Left lung (tissue), 10 donors: ENCODE measurements around the gene SMAD7. TPM values are rescaled to one million over a fixed set of nuclear protein-coding genes. Genes with fewer than 3 reads are reported as not detected.
A peak's percentile ranks its signal among the peaks of the same experiment; 100 is the strongest.

Experiments used
- ATAC-seq: fragments of 200-7000 bp; cut with Tn5 transposase; one replicate; pipeline ENCODE4 v1.9.1; 2020; ENCODE audit warnings: moderate library complexity
- DNase-seq, 4 donors: peaks; one replicate each; pipeline ENCODE4 v3.0.0-alpha.2; 2013 to 2020
- H3K27ac ChIP-seq, 2 donors: fragments of 200-600 bp; sonication (generic) in 1 of 2; one replicate each; pipeline versions ENCODE4 v1.5.0 to v1.8.0; 2020 to 2021
- H3K27me3 ChIP-seq, 2 donors: fragments of 200-600 bp; sonication (generic) in 1 of 2; one replicate each; pipeline versions ENCODE4 v1.5.0 to v1.8.0; 2020 to 2021
- H3K36me3 ChIP-seq, 2 donors: fragments of 200-600 bp; sonication (generic) in 1 of 2; one replicate each; pipeline versions ENCODE4 v1.5.0 to v1.8.0; 2020 to 2021
- H3K4me1 ChIP-seq, 2 donors: fragments of 200-600 bp; one replicate each; pipeline ENCODE4 v1.8.0; 2021
- H3K4me3 ChIP-seq, 2 donors: fragments of 200-600 bp; sonication (generic) in 1 of 2; one replicate each; pipeline versions ENCODE4 v1.5.0 to v1.8.0; 2020 to 2021; ENCODE audit warnings: mild to moderate bottlenecking in 1 of 2
- H3K9me3 ChIP-seq, 2 donors: fragments of 200-600 bp; sonication (generic) in 1 of 2; one replicate each; pipeline versions ENCODE4 v1.5.0 to v1.8.0; 2020 to 2021
- intact Hi-C, 2 donors: fragments of 100-400 bp; cut with DNase I; formaldehyde crosslinking; loops; one replicate each; pipeline versions ENCODE4 v1.11.2 to v1.14.2; 2022
- polyA plus RNA-seq, 6 donors: library from polyadenylated mRNA; unstranded; fragments of 120-200 nt; gene quantifications; one replicate each; pipeline ENCODE4 v1.2.1, GENCODE V29; 2013; ENCODE audit not compliant: insufficient read length in 6 of 6
- total RNA-seq, 2 donors: library from RNA; stranded (reverse); fragmentation: NEBNext Ultra II Directional; extraction: Animal tissue kit (Norgen Biotek cat#: 25700); gene quantifications; one replicate each; pipeline ENCODE4 v1.2.1, GENCODE V29; 2021
- TF ChIP-seq, protein P1 (sequence below), 2 donors: fragments of 200-600 bp; sonication (generic) in 1 of 2; IDR thresholded peaks; one replicate each; pipeline versions ENCODE4 v1.5.0 to v1.8.0; 2021; ENCODE audit warnings: antibody characterized with exemption in 2 of 2
- donor health status: DM: no; HTN: yes; CAD: no.
- donor health status: DM: no; HTN: no; CAD: no.

SMAD7 gene
- total and polyA plus RNA-seq, 8 donors = 43.3 to 71.2 (median 61.9) TPM

DNA sequence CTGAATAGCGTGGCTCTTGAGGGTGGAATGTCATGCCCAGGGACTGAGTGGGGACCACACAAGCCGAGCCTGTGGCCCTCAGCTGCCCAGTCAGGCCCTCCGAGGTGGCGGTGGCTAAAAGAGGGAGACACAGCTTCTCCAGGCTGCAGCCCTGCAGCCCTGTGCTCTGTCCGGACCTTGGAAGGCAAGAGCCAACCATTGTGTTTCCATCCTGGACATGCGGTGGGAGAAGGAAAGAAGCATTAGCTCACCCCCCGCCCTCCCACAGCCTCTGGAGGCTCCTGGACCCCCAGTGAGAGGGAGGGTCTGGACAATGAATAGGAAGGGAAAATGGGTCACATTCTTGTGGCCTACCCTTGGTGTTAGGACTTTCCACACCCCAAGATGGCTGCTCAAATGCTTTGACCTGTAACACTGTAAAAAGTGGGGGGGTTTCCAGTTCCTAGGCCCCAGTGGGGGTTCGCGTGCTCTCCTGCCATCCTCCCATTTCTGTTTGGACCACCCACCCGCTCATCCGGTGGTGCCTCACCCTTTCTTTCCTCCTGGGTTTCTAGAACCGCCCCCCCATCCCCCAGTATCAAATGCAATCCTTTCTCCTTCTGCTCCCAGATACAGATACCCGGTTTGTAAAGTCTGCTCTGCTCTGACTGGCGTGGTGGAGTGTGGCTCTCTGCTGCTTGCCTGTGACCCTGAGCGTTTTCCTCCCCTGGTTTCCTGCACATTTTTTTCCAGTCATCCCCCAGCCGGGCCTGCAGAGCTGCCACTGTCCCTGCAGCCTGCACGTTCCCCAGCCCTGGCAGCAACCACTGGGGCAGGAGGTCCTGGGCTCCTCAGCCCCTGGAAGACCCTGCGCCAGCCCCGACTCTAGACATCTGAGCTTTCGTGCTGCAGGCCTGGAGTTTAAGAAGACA, 36.3 kb upstream of the SMAD7 start:
- TF ChIP-seq, protein P1, sequence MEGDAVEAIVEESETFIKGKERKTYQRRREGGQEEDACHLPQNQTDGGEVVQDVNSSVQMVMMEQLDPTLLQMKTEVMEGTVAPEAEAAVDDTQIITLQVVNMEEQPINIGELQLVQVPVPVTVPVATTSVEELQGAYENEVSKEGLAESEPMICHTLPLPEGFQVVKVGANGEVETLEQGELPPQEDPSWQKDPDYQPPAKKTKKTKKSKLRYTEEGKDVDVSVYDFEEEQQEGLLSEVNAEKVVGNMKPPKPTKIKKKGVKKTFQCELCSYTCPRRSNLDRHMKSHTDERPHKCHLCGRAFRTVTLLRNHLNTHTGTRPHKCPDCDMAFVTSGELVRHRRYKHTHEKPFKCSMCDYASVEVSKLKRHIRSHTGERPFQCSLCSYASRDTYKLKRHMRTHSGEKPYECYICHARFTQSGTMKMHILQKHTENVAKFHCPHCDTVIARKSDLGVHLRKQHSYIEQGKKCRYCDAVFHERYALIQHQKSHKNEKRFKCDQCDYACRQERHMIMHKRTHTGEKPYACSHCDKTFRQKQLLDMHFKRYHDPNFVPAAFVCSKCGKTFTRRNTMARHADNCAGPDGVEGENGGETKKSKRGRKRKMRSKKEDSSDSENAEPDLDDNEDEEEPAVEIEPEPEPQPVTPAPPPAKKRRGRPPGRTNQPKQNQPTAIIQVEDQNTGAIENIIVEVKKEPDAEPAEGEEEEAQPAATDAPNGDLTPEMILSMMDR (IDR thresholded peaks at IDR 0.05) = no peak
- no peaks in the 10 kb centered on the region for H3K9me3 ChIP-seq
- H3K36me3 ChIP-seq = no peaks in the 10 kb centered on the region
- no peak for ATAC-seq
- H3K27ac ChIP-seq = no peak overlapping the region
- no peak overlapping the region for H3K4me3 ChIP-seq
- H3K27me3 ChIP-seq = no peaks in the 10 kb centered on the region
- DNase-seq = peak in 1 of 4 donors; percentile 29
- H3K4me1 ChIP-seq = peaks cover 2 to 32% of the 10 kb centered on the region in 2 donors
- intact Hi-C loops = no loop called here

DNA sequence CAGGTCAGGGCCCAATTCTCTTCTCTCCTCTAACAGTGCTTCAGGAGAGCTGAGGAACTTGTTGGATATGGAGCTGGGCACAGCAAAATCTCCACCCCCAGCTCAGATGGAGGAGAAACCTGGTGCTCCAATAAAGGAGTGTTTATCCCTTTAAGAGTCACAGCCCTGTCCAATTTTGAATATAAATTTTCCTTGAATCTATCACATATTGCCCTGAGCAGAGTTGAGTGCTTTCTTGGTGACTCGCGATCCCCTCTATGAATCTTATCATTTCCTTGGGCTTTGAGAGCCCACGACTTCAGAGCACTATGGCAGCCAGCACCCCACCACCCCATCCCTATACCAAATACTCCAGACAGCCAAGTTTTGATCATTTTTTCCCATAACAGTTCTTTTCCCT, 34.4 kb upstream of the SMAD7 start:
- ATAC-seq = no peak
- intact Hi-C loops = no loop called here
- Histone ChIP-seq H3K4me1 (peaks cover 2 to 15% of the 10 kb centered on the region in 2 donors), H3K27ac (no peak overlapping the region), H3K4me3 (no peak overlapping the region), H3K27me3 (no peaks in the 10 kb centered on the region), H3K36me3 (no peaks in the 10 kb centered on the region), H3K9me3 (no peaks in the 10 kb centered on the region)
- TF ChIP-seq, protein P1 (IDR thresholded peaks at IDR 0.05) = no peak
- DNase-seq = no peak

- ATAC-seq (no peak), DNase-seq (no peak)
- Histone ChIP-seq H3K27me3 (no peaks in the 10 kb centered on the region), H3K36me3 (no peaks in the 10 kb centered on the region), H3K4me1 (peaks cover 2 to 24% of the 10 kb centered on the region in 2 donors), H3K27ac (no peak overlapping the region), H3K9me3 (no peaks in the 10 kb centered on the region), H3K4me3 (no peak overlapping the region)
- TF ChIP-seq, protein P1 (IDR thresholded peaks at IDR 0.05) = no peak
- intact Hi-C loops = no loop called here
Measured at GRCh38 chr18:48983793-48984437, 33.1 kb upstream of the SMAD7 start.

DNA sequence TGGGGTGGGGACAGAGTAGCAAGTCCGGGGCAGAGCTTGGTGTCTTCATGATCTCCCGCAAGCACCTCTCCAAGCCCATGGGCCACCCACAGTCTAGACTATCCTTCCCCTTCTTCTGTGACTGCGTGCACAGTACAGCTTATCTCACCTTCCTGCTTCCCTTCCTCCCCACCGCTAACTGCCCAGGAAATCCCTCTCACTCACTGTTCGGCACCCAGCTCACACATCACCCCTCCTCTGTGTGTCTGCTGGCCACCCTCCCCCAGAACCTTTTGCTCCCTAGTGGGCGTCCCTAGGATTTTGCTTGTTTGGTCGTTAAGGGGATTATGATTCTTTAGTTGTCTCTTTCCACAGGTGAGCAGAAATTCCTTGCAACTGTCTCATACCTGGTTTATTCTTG, 31.5 kb upstream of the SMAD7 start:
- H3K4me3 ChIP-seq = no peak overlapping the region
- H3K9me3 ChIP-seq = no peaks in the 10 kb centered on the region
- H3K27ac ChIP-seq = no peak overlapping the region
- TF ChIP-seq, protein P1 (IDR thresholded peaks at IDR 0.05) = no peak
- intact Hi-C loops = no loop called here
- ATAC-seq (no peak), DNase-seq (no peak)
- H3K4me1 ChIP-seq = peaks cover 2 to 24% of the 10 kb centered on the region in 2 donors
- no peaks in the 10 kb centered on the region for H3K36me3 ChIP-seq
- H3K27me3 ChIP-seq = peaks cover 0 to 3% of the 10 kb centered on the region in 2 donors
